ENCODE measurements around the gene YIF1A. TPM values are rescaled to one million over a fixed set of nuclear protein-coding genes. Genes with fewer than 3 reads are reported as not detected.

YIF1A gene
- polyA plus RNA-seq, 1 donor (not counting 4 experiments of a cell fraction or from before 2014, with no cell fraction given), result 80.3 TPM

- peaks cover 43 to 46% of the 10 kb centered on the region in 2 experiments for H3K36me3 ChIP-seq (ENCODE audit: control insufficient read depth in 2 of 2, extremely low read depth in 1 of 2, insufficient read depth in 2 of 2, low read length in 2 of 2)
- FAIRE-seq, result no peak
These were observed 26.8 kb downstream of the YIF1A start for GRCh38 chr11:66262191-66262590.

DNA sequence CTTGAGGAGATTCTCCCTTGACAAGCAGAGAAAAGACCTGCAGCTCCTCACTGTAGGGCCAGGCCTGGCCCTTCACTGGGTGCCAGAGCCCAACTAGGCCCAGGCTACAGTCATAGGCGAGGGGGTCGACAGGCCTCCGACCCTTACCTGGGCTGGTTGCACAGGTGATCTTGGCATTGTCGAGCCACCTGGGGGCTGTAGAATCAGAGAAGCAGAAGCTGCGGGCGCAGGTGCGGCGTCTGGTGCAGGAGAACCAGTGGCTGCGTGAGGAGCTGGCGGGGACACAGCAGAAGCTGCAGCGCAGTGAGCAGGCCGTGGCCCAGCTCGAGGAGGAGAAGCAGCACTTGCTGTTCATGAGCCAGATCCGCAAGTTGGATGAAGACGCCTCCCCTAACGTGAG is 27.4 kb downstream of the YIF1A start:
- no peaks in the 10 kb centered on the region for H4K20me1 ChIP-seq (ENCODE audit: control insufficient read depth, extremely low read depth, insufficient read depth, low read length)
- peaks cover 13% of the 10 kb centered on the region for H3K79me2 ChIP-seq (ENCODE audit: control insufficient read depth, insufficient read depth, low read length)
- H3K36me3 ChIP-seq (ENCODE audit: control insufficient read depth in 2 of 2, extremely low read depth in 1 of 2, insufficient read depth in 2 of 2, low read length in 2 of 2), result peaks cover 42% of the 10 kb centered on the region in 2 experiments
- H3K9ac ChIP-seq (ENCODE audit: control insufficient read depth, extremely low read depth, insufficient read depth, low read length), result no peak overlapping the region
- H2AFZ ChIP-seq (ENCODE audit: control insufficient read depth, low read length), result no peak overlapping the region
- no peaks in the 10 kb centered on the region for H3K27me3 ChIP-seq (ENCODE audit: control insufficient read depth, extremely low read depth, insufficient read depth, low read length)
- no peaks in the 10 kb centered on the region for H3K9me1 ChIP-seq (ENCODE audit: control insufficient read depth, extremely low read depth, insufficient read depth, low read length)
- no peak overlapping the region for H3K4me2 ChIP-seq (ENCODE audit: control insufficient read depth, extremely low read depth, insufficient read depth, low read depth, low read length)
- no peaks in the 10 kb centered on the region for H3K9me3 ChIP-seq (ENCODE audit: control insufficient read depth, low read depth, low read length)
- no peak overlapping the region for H3K27ac ChIP-seq (ENCODE audit: control insufficient read depth, insufficient read depth, low read length)
- no peak for DNase-seq (ENCODE audit: low read depth, low spot score)
- no peak for TF ChIP-seq EZH2 (IDR thresholded peaks at IDR 0.05; ENCODE audit: low read length)
- no peak for TF ChIP-seq CTCF (optimal IDR thresholded peaks at IDR 0.05 in 1 of 3, IDR thresholded peaks at IDR 0.05 in 1 of 3, conservative IDR thresholded peaks at IDR 0.05 in 1 of 3; ENCODE audit: extremely low read depth in 1 of 3, insufficient read depth in 2 of 3, low read length in 3 of 3)
- dilution Hi-C loops (cut with MboI; ENCODE audit: extremely low pct_ligation_motif_present, low sequenced_read_pairs), result no loop called here
- no peak for FAIRE-seq
- peaks cover 13% of the 10 kb centered on the region for H3K4me1 ChIP-seq (ENCODE audit: control insufficient read depth, extremely low read depth, insufficient read depth, low read length)
- no peak overlapping the region for H3K4me3 ChIP-seq (ENCODE audit: control insufficient read depth in 2 of 3, extremely low read depth in 1 of 3, insufficient read depth in 2 of 3, low read depth in 1 of 3, low read length in 3 of 3)

More at GRCh38 chr11:66262191-66262590, 26.8 kb downstream of the YIF1A start:
- Histone ChIP-seq H3K4me2 (ENCODE audit: control insufficient read depth, extremely low read depth, insufficient read depth, low read depth, low read length) (no peak overlapping the region), H2AFZ (ENCODE audit: control insufficient read depth, low read length) (no peak overlapping the region), H4K20me1 (ENCODE audit: control insufficient read depth, extremely low read depth, insufficient read depth, low read length) (peaks cover 2% of the 10 kb centered on the region), H3K79me2 (ENCODE audit: control insufficient read depth, insufficient read depth, low read length) (peaks cover 13% of the 10 kb centered on the region), H3K27me3 (ENCODE audit: control insufficient read depth, extremely low read depth, insufficient read depth, low read length) (no peaks in the 10 kb centered on the region), H3K9me3 (ENCODE audit: control insufficient read depth, low read depth, low read length) (no peaks in the 10 kb centered on the region), H3K4me1 (ENCODE audit: control insufficient read depth, extremely low read depth, insufficient read depth, low read length) (peaks cover 7% of the 10 kb centered on the region), H3K27ac (ENCODE audit: control insufficient read depth, insufficient read depth, low read length) (no peak overlapping the region), H3K9ac (ENCODE audit: control insufficient read depth, extremely low read depth, insufficient read depth, low read length) (no peak overlapping the region), H3K4me3 (ENCODE audit: control insufficient read depth in 2 of 3, extremely low read depth in 1 of 3, insufficient read depth in 2 of 3, low read depth in 1 of 3, low read length in 3 of 3) (no peak overlapping the region), H3K9me1 (ENCODE audit: control insufficient read depth, extremely low read depth, insufficient read depth, low read length) (no peaks in the 10 kb centered on the region)
- TF ChIP-seq EZH2 (IDR thresholded peaks at IDR 0.05; ENCODE audit: low read length) (no peak), CTCF (optimal IDR thresholded peaks at IDR 0.05 in 1 of 3, IDR thresholded peaks at IDR 0.05 in 1 of 3, conservative IDR thresholded peaks at IDR 0.05 in 1 of 3; ENCODE audit: extremely low read depth in 1 of 3, insufficient read depth in 2 of 3, low read length in 3 of 3) (no peak)
- dilution Hi-C loops (cut with MboI; ENCODE audit: extremely low pct_ligation_motif_present, low sequenced_read_pairs), result no loop called here
- no peak for DNase-seq (ENCODE audit: low read depth, low spot score)
